K562 (cell line): ENCODE data around the gene THADA. TPM values are rescaled to one million over a fixed set of nuclear protein-coding genes. Genes with fewer than 3 reads are reported as not detected.

Experiments used
- ATAC-seq: fragments of 200-7000 bp; cut with Tn5 transposase; 3 replicates; pipeline ENCODE4 v1.9.1; 2020; ENCODE audit warnings: moderate library complexity
- BruUV-seq: library from RNA; stranded (reverse); fragments of 400-500 nt; replicated peaks from 2 replicates; lab custom pipeline; 2021; lab: Mats Ljungman, UMichigan
- CTCF ChIA-PET: fragments of 300-600 bp; formaldehyde crosslinking; extraction: SDS; loops from one replicate; lab custom pipeline; 2021; ENCODE audit warnings: low intra/inter-chr PET ratio; lab: Yijun Ruan, JAX
- POLR2A ChIA-PET: fragments of 300-600, 350-650 bp; sonication (Branson Sonifier 250); formaldehyde crosslinking; extraction: SDS; loops from one replicate; lab custom pipeline; 2021; ENCODE audit warnings: antibody characterized with exemption, inconsistent platforms; lab: Yijun Ruan, JAX
- DNase-seq, 4 experiments: peaks; one replicate each; pipeline versions ENCODE4 v3.0.0 to v3.0.0-alpha.2; 2011 to 2018; ENCODE audit warnings: low spot score in 3 of 4, mixed read lengths in 3 of 4; ENCODE audit errors: extremely low read depth in 1 of 4
- FAIRE-seq: peaks from 2 replicates; lab custom pipeline; 2011; peaks lifted over from hg19 to GRCh38; lab: Jason Lieb, UNC
- H2AFZ ChIP-seq: 2 replicates; pipeline ENCODE4 v1.6.0; 2011; ENCODE audit warnings: low read depth, low read length, control low read depth, inconsistent platforms
- H3K27ac ChIP-seq: fragments of 200-600 bp; 3 replicates; pipeline ENCODE4 v1.8.0; 2011; ENCODE audit warnings: low read depth, mild to moderate bottlenecking, control low read depth, inconsistent platforms, low read length, moderate library complexity, mixed read lengths; ENCODE audit errors: extremely low read depth
- H3K27me3 ChIP-seq, 2 experiments: fragments of 300-600 bp in 1 of 2; 2 replicates in 1 of 2; 3 replicates in 1 of 2; pipeline versions ENCODE4 v1.6.0 to v1.8.0; 2011; ENCODE audit warnings: inconsistent platforms in 2 of 2, low read length in 2 of 2, mild to moderate bottlenecking in 1 of 2, mixed read lengths in 1 of 2, moderate library complexity in 1 of 2; ENCODE audit not compliant: control insufficient read depth in 2 of 2, insufficient read depth in 2 of 2
- H3K36me3 ChIP-seq: fragments of 300-600 bp; 3 replicates; pipeline ENCODE4 v1.8.0; 2011; ENCODE audit warnings: mild to moderate bottlenecking, low read length, inconsistent platforms; ENCODE audit not compliant: control insufficient read depth, insufficient read depth
- H3K4me1 ChIP-seq, 2 experiments: fragments of 200-600 bp in 1 of 2; replicated peaks in 1 of 2; 2 replicates in 1 of 2; 3 replicates in 1 of 2; pipeline versions ENCODE4 v1.5.1 to v1.8.0; 2011; ENCODE audit warnings: inconsistent platforms in 2 of 2, low read length in 2 of 2, mild to moderate bottlenecking in 1 of 2, mixed read lengths in 1 of 2, moderate library complexity in 1 of 2; ENCODE audit not compliant: control insufficient read depth in 2 of 2, insufficient read depth in 2 of 2
- H3K4me2 ChIP-seq: 2 replicates; pipeline ENCODE4 v1.6.1; 2011; ENCODE audit warnings: low read length, control low read depth, inconsistent platforms, mixed read lengths; ENCODE audit not compliant: insufficient read depth
- H3K4me3 ChIP-seq: fragments of 200-600 bp; sonication (generic), shearing (Covaris generic); 2 replicates; pipeline ENCODE4 v1.5.1; 2016; ENCODE audit warnings: control low read depth, inconsistent platforms
- H3K79me2 ChIP-seq: fragments of 200-600 bp; 3 replicates; pipeline ENCODE4 v1.8.0; 2011; ENCODE audit warnings: low read length, inconsistent platforms; ENCODE audit not compliant: control insufficient read depth, insufficient read depth
- H3K9ac ChIP-seq, 2 experiments: 2 replicates each; pipeline versions ENCODE4 v1.6.0 to v1.6.1; 2011; ENCODE audit warnings: low read depth in 2 of 2, low read length in 2 of 2, control low read depth in 1 of 2, inconsistent platforms in 1 of 2, mild to moderate bottlenecking in 1 of 2, mixed read lengths in 1 of 2; ENCODE audit not compliant: insufficient read depth in 1 of 2
- H3K9me1 ChIP-seq: one replicate; pipeline ENCODE4 v1.6.0; 2011; ENCODE audit warnings: inconsistent platforms, mild to moderate bottlenecking, low read length, moderate library complexity; ENCODE audit not compliant: control insufficient read depth, insufficient read depth
- H3K9me3 ChIP-seq: replicated peaks from 2 replicates; pipeline ENCODE4 v1.5.1; 2011; ENCODE audit warnings: low read depth, low read length, inconsistent platforms; ENCODE audit not compliant: control insufficient read depth, insufficient read depth
- H4K20me1 ChIP-seq: replicated peaks from 2 replicates; pipeline ENCODE4 v1.6.1; 2011; ENCODE audit warnings: low read length, inconsistent platforms, mixed read lengths; ENCODE audit not compliant: control insufficient read depth, insufficient read depth
- CBX3 ChIP-seq, 2 experiments: IDR thresholded peaks; 1 replicate in 1 of 2; 2 replicates in 1 of 2; pipeline ENCODE4 v1.6.1; 2012; ENCODE audit warnings: inconsistent platforms in 2 of 2, low read length in 2 of 2, borderline replicate concordance in 1 of 2, control low read depth in 1 of 2
- FOXK1 ChIP-seq: sonication (generic); formaldehyde crosslinking; IDR thresholded peaks from 2 replicates; pipeline ENCODE4 v1.8.0; 2022; ENCODE audit warnings: missing genetic modification reagents, mild to moderate bottlenecking, borderline replicate concordance
- KLF1 ChIP-seq: fragments of 450-650 bp; IDR thresholded peaks from 2 replicates; pipeline ENCODE4 v1.6.1; 2016; ENCODE audit warnings: missing genetic modification characterization, missing compliant biosample characterization
- LCOR ChIP-seq: sonication (generic); formaldehyde crosslinking; IDR thresholded peaks from 2 replicates; pipeline ENCODE4 v1.8.0; 2022; ENCODE audit warnings: mild to moderate bottlenecking, missing genetic modification reagents
- MEF2A ChIP-seq: IDR thresholded peaks from 2 replicates; pipeline ENCODE4 v1.6.1; 2011; ENCODE audit warnings: low read depth, mild to moderate bottlenecking, low read length, moderate library complexity; ENCODE audit not compliant: control insufficient read depth
- NFIC ChIP-seq: fragments of 450-650 bp; IDR thresholded peaks from 2 replicates; pipeline ENCODE4 v1.6.1; 2017; ENCODE audit warnings: mild to moderate bottlenecking, inconsistent platforms
- RCOR1 ChIP-seq, 2 experiments: IDR thresholded peaks; 2 replicates each; pipeline ENCODE4 v1.6.1; 2012; ENCODE audit warnings: low read depth in 2 of 2, low read length in 2 of 2, borderline replicate concordance in 1 of 2, improper control_type of control experiment in 1 of 2
- SIN3B ChIP-seq: fragments of 450-650 bp; IDR thresholded peaks from 2 replicates; pipeline ENCODE4 v1.6.1; 2017; ENCODE audit warnings: low read depth, mild to moderate bottlenecking, moderate library complexity
- SRSF3 ChIP-seq: fragments of 200-400 bp; formaldehyde crosslinking; IDR thresholded peaks from 2 replicates; pipeline ENCODE4 v1.6.1; 2016; ENCODE audit warnings: mild to moderate bottlenecking, low read length, moderate library complexity; ENCODE audit not compliant: insufficient read depth
- STAG1 ChIP-seq: sonication (generic); formaldehyde crosslinking; IDR thresholded peaks from 2 replicates; pipeline ENCODE4 v1.5.0; 2020; ENCODE audit warnings: missing genetic modification reagents, borderline replicate concordance
- TFE3 ChIP-seq: fragments of 450-650 bp; formaldehyde crosslinking; IDR thresholded peaks from 2 replicates; pipeline ENCODE4 v1.4.0; 2020; ENCODE audit warnings: mild to moderate bottlenecking, mixed read lengths
- ZFP30 ChIP-seq: fragments of 250-450 bp; sonication (Bioruptor Pico); IDR thresholded peaks from 2 replicates; pipeline ENCODE4 v1.8.0; 2022; ENCODE audit warnings: moderate library complexity, mild to moderate bottlenecking, inconsistent platforms, borderline replicate concordance
- ZNF124 ChIP-seq: sonication (generic); formaldehyde crosslinking; IDR thresholded peaks from 2 replicates; pipeline ENCODE4 v1.8.1; 2022; ENCODE audit warnings: missing genetic modification reagents
- ZNF707 ChIP-seq: fragments of 250-450 bp; sonication (Bioruptor Pico); conservative IDR thresholded peaks from 2 replicates; pipeline ENCODE4 v1.8.0; 2022; ENCODE audit warnings: inconsistent platforms, mild to moderate bottlenecking, moderate library complexity
- WGBS: fragments of 100-300 bp; shearing (Covaris generic); methylation state at CpG from one replicate; pipeline ENCODE4 v1.1.6; 2016; ENCODE audit warnings: low coverage, mixed read lengths; ENCODE audit not compliant: insufficient coverage; ENCODE audit errors: missing lambda C conversion rate; 5-methylcytosine and 5-hydroxymethylcytosine counted together
- in situ Hi-C: fragments of 300-500 bp; cut with MboI; formaldehyde crosslinking; loops from 4 replicates; pipeline ENCODE4 v1.15.0; 2018; ENCODE audit warnings: inconsistent platforms, mixed read lengths
- intact Hi-C: fragments of 100-400 bp; cut with micrococcal nuclease; formaldehyde crosslinking; loops from 2 replicates; pipeline ENCODE4 v1.14.2; 2022
- polyA plus RNA-seq, 8 experiments: library from polyadenylated mRNA; depleted of rRNA in 4 of 8; stranded (reverse) in 5 of 8; unstranded in 3 of 8; fragments of >200 nt; fragmentation: Nextera tagmentation in 2 of 8; fragmentation: Illumina TruSeq in 1 of 8; extraction: Ambion mirVana in 2 of 8; extraction: Trizol in 1 of 8; gene quantifications; 2 replicates each; pipeline versions ENCODE4 v1.2.1 to v1.2.3, GENCODE V29; 2011 to 2014; ENCODE audit warnings: inconsistent platforms in 1 of 8, missing spikeins in 1 of 8
- total RNA-seq, 7 experiments: library from RNA; depleted of rRNA in 6 of 7; stranded (reverse); fragments of >200 nt in 6 of 7; fragmentation: Illumina TruSeq in 2 of 7; extraction: Trizol in 2 of 7; gene quantifications; 2 replicates each; pipeline versions ENCODE4 v1.2.1 to v1.2.3, GENCODE V29; 2011 to 2021; ENCODE audit warnings: low replicate concordance in 1 of 7
- TF ChIP-seq, protein P1 (sequence below): sonication (generic); formaldehyde crosslinking; IDR thresholded peaks from 2 replicates; pipeline ENCODE4 v1.8.0; 2022; ENCODE audit warnings: missing genetic modification reagents, mild to moderate bottlenecking, borderline replicate concordance
- TF ChIP-seq, protein P2 (sequence below), 2 experiments: fragments of 450-650 bp; conservative IDR thresholded peaks; 2 replicates each; pipeline ENCODE4 v1.6.1; 2017; ENCODE audit warnings: mild to moderate bottlenecking in 2 of 2, moderate library complexity in 2 of 2
- TF ChIP-seq, protein P3 (sequence below): IDR thresholded peaks from 3 replicates; pipeline ENCODE4 v1.6.1; 2011; ENCODE audit warnings: borderline replicate concordance, mild to moderate bottlenecking; ENCODE audit not compliant: insufficient read length, insufficient read depth

The THADA gene
- total and polyA plus RNA-seq, 9 of the 15 experiments (the other 6 are each of a cell fraction or from before 2014, with no cell fraction given) = 17.8 to 34.7 (median 31.9) TPM

DNA sequence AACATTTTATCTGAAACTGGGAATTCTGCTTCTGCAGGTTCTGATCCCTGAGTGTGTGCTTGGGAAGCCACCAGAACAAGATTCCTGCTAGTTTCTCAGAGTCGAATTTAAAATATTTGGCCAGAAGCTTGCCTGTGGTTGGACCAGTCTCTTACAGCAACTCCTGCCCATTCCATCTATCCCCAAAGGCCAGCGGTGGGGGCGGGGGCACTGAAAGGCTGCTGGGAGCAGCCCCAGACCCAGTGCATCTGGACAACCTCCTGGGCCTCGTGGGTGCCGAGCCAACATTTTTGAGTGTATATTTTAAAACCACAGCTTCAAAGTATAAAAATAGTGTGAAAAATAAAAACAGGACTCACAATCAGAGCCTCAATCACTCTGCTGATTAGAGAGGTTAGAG lies 330.8 kb downstream of the THADA start (continued):
- TF ChIP-seq, protein P1, sequence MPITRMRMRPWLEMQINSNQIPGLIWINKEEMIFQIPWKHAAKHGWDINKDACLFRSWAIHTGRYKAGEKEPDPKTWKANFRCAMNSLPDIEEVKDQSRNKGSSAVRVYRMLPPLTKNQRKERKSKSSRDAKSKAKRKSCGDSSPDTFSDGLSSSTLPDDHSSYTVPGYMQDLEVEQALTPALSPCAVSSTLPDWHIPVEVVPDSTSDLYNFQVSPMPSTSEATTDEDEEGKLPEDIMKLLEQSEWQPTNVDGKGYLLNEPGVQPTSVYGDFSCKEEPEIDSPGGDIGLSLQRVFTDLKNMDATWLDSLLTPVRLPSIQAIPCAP = no peak
- TF ChIP-seq STAG1 (CRISPR knock-in tag) = no peak
- TF ChIP-seq, all 486 proteins: peak for 0

DNA sequence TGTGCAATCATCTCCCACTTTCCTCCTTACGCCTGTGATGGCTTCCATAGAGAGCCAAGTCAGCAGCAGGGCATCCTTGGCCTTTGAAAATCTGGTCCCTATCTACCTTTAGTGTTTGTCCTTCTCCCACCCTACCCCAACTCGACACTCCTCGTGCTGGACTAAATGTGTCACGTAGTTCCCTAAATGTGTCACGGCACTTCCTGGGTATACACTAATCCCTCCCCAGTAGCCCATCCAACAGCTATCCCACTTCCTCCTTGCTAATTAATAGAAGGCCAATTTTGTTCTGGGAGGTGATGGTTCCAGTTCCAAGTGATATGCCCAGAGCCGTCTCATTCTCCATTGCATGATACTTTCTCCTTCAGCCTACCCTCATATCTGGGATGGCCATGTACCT lies 332.9 kb downstream of the THADA start:
- 81% methylated on average over 5 of the region's 6 CpGs for WGBS
- DNase-seq = no peak
- CTCF ChIA-PET = no interaction called here
- TF ChIP-seq NFIC (no peak), RCOR1 (IDR thresholded peaks at IDR 0.05; ENCODE audit: borderline replicate concordance in 1 of 2, low read depth in 2 of 2, low read length in 2 of 2) (no peak), ZFP30 (CRISPR knock-in tag) (no peak), CBX3 (IDR thresholded peaks at IDR 0.05; ENCODE audit: borderline replicate concordance in 1 of 2, low read length in 2 of 2) (no peak), LCOR (CRISPR knock-in tag) (no peak), ZNF124 (no peak), MEF2A (no peak), TFE3 (no peak), ZNF707 (no peak), SIN3B (no peak), KLF1 (tag) (no peak), FOXK1 (CRISPR knock-in tag) (no peak), SRSF3 (no peak)
- TF ChIP-seq, protein P2, sequence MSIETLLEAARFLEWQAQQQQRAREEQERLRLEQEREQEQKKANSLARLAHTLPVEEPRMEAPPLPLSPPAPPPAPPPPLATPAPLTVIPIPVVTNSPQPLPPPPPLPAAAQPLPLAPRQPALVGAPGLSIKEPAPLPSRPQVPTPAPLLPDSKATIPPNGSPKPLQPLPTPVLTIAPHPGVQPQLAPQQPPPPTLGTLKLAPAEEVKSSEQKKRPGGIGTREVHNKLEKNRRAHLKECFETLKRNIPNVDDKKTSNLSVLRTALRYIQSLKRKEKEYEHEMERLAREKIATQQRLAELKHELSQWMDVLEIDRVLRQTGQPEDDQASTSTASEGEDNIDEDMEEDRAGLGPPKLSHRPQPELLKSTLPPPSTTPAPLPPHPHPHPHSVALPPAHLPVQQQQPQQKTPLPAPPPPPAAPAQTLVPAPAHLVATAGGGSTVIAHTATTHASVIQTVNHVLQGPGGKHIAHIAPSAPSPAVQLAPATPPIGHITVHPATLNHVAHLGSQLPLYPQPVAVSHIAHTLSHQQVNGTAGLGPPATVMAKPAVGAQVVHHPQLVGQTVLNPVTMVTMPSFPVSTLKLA (conservative IDR thresholded peaks at IDR 0.05) = no peak
- TF ChIP-seq, protein P3, sequence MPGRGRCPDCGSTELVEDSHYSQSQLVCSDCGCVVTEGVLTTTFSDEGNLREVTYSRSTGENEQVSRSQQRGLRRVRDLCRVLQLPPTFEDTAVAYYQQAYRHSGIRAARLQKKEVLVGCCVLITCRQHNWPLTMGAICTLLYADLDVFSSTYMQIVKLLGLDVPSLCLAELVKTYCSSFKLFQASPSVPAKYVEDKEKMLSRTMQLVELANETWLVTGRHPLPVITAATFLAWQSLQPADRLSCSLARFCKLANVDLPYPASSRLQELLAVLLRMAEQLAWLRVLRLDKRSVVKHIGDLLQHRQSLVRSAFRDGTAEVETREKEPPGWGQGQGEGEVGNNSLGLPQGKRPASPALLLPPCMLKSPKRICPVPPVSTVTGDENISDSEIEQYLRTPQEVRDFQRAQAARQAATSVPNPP = no peak

More for the DNA sequence above, 332.9 kb downstream of the THADA start:
- Histone ChIP-seq H2AFZ (no peak overlapping the region), H3K9ac (no peak overlapping the region), H3K9me1 (no peaks in the 10 kb centered on the region), H3K79me2 (no peaks in the 10 kb centered on the region), H3K4me2 (no peak overlapping the region), H3K36me3 (peaks cover 5% of the 10 kb centered on the region; the same call in 1 of the 3 replicates), H3K9me3 (no peaks in the 10 kb centered on the region), H3K4me1 (no peaks in the 10 kb centered on the region), H3K27ac (no peak overlapping the region), H4K20me1 (no peaks in the 10 kb centered on the region), H3K27me3 (no peaks in the 10 kb centered on the region), H3K4me3 (no peak overlapping the region)
- no peak for FAIRE-seq
- in situ Hi-C loops (no loop called here), intact Hi-C loops (no loop called here)
- BruUV-seq = no TSS peak
- no peak for ATAC-seq
- POLR2A ChIA-PET = no interaction called here
